HuH-7.5 (cell line): ENCODE results near the gene WRAP53.

Experiments used
- DNase-seq: peaks from one replicate; pipeline ENCODE4 v3.0.0; 2011; ENCODE audit warnings: low spot score

Gene WRAP53

DNA sequence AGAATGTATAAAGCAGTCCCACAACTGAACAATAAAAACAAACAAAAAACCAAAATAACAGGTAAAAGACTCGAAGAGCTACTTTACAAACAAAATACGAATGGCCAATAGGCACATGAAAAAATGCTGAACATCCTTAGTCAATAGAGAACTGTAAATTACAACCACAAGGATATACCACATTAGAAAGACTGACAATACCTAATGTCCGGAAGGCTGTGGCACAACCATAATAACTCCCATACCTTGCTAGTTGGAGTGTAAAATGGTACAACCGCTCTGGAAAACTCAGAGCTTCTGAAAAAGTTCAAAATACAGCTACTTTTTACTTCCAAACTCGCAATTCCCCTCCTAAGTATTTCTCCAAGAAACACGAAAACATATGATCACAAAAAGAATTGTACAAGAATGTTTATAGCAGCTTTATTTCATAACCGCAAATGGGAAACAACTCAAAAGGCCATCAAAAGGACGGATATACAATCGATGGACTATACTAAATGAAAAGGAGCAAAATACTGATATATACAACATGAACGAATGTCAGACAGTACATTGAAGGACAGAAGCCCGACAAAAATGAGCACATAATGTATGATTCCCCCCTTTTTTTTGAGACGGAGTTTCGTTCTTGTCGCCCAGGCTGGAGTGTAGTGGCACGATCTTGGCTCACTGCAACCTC is 3.3 kb upstream of the WRAP53 start:
- DNase-seq, result no peak

DNA sequence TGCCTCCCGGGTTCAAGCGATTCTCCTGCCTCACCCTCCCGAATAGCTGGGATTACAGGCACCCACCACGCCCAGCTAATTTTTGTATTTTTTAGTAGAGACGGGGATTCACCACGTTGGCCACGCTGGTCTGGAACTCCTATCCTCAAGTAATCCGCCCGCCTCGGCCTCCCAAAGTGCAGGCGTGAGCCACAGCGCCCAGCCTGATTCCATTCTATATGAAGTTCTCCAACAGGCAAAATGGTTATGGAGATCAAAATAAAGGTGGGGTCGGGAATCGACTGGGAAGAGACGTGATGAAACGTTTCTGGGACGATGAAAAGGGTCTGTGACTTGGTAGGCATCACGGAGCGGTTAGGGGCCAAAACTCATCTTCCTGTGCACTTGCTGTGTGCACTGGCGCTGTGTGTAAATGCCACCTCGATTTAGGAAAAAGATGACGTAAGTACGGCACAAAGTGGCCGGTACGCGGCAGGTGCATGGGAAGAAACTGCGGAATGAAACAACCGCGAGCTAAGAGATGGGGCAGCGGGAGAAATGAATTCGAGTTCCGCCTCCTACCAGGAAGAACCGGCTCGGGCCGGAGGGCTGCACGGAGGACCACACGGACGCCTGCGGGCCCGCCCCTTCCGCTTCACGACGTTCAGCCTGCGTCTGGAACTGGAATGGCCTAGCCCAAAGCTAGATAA is 2.6 kb upstream of the WRAP53 start:
- peak; percentile 71 for DNase-seq

DNA sequence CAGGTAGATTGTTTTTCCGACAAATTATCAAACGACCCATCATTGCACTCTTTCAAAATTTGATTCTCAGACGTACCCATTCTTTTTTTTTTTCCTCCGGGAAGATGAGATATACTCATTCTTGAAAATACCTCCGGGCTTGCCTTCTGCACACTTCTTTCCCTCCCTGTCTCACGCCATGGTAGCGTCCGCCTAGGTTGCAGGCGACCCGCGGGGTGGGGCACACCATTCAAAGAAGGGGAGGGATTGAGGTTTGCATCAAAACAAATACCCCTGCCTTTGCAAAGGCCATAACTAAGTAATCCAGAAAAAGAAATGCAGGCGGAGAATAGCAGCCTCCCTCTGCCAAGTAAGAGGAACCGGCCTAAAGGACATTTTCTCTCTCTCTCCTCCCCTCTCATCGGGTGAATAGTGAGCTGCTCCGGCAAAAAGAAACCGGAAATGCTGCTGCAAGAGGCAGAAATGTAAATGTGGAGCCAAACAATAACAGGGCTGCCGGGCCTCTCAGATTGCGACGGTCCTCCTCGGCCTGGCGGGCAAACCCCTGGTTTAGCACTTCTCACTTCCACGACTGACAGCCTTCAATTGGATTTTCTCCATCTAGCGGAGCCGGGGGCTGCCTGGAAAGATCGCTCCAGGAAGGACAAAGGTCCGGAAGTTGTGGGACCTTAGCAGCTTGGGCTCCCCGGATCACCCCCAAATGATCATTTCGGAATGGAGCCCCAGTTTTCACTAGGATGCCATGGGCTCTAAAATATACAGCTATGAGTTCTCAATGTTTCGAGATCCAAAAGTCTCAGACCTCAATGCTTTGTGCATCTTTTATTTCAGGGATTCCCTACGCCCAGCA is 1.8 kb upstream of the WRAP53 start:
- peak; percentile 44 for DNase-seq

DNA sequence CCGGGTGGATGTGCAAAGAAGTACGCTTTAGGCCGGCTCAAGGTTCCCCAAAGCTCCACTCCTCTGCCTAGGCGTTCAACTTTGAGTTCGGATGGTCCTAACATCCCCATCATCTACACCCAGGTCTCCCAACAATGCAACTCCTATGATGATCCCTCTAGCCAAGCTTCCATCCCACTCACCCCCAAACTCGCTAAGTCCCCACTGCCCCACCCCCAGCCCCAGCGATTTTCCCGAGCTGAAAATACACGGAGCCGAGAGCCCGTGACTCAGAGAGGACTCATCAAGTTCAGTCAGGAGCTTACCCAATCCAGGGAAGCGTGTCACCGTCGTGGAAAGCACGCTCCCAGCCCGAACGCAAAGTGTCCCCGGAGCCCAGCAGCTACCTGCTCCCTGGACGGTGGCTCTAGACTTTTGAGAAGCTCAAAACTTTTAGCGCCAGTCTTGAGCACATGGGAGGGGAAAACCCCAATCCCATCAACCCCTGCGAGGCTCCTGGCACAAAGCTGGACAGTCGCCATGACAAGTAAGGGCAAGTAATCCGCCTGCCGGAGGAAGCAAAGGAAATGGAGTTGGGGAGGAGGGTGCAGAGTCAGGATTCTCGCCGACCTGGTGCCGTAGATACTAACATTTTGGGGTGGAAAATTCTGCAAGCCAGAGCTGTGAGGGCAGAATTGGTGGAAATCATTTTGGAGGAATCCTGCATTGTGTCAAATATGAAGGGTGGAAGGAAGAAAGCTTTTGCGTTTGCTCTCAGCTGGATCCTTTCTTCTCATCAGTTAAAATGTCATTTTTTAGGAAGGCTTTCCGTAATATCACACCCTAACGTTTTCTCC is 987 bp upstream of the WRAP53 start, which contains the start of gene TP53:
TSS of gene TP53 (minus strand) at position 419 of the 836 bp plus-strand sequence. CDS start 10,896 bp downstream, outside the sequence.
- DNase-seq, result peak; percentile 59

DNA sequence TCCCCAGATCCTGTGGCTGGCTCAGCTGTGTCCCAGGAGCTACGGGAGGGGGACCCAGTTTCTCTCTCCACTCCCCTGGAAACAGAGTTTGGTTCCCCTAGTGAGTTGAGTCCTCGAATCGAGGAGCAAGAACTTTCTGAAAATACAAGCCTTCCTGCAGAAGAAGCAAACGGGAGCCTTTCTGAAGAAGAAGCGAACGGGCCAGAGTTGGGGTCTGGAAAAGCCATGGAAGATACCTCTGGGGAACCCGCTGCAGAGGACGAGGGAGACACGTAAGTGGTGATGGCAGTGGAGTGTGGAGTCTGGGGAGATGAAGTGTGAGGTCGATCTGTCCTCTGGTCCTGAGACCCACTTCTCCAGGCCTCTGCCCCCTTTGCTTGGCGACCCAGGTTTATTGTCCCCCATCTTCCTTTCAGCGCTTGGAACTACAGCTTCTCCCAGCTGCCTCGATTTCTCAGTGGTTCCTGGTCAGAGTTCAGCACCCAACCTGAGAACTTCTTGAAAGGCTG is 585 bp downstream of the WRAP53 start:
- DNase-seq, result no peak

DNA sequence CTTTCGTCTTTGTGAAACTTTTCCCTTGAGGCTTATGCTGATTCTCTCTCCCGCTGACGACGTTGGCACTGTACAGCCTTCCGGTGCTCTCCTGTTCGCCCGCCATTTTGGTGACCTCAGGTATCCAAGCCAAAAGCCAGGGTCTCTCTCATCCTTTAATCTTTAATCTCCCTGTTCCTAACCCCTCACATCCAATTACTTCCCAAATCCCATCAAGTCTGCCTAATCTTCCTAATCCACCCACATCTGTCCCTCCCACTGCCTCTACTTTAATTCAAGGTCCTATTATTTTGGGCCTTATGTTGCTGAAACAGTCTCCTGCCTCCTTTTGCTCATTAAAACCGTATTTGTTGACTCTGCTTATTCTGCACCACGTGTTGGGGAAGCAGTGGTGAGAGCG is 7.3 kb downstream of the WRAP53 start:
- DNase-seq, result no peak

DNA sequence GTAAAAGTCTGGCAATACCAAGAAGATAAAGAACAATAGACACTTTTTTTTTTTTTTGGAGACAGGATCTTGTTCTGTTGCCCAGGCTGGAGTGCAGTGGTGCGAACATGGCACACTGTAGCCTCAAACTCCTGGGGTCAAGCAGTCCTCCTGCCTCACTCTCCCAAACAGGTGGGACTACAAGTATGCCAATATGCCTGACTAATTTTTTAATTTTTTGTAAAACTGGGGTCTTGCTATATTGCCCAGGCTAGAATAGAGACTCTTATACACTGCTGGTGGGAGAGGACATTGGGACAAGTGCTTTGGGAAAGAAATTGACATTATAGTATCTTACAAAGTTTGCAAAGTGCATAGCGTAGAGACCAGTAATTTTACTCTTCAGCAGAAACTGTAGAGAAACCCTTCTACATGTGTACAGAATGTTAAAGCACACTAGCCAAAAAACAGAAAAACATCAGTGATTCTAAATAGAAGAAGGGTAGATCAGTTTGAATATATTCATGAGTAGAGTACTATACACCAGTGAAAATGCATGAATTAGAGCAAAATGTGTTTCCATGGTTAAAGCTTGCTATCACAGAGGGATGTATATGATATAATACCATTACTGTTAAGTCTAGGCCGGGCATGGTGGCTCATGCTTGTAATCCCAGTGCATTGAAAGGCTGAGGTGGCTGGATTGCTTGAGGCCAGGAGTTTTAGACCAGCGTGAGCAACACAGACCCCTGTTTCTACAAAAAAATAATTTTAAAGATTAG is 9.7 kb downstream of the WRAP53 start:
- no peak for DNase-seq

DNA sequence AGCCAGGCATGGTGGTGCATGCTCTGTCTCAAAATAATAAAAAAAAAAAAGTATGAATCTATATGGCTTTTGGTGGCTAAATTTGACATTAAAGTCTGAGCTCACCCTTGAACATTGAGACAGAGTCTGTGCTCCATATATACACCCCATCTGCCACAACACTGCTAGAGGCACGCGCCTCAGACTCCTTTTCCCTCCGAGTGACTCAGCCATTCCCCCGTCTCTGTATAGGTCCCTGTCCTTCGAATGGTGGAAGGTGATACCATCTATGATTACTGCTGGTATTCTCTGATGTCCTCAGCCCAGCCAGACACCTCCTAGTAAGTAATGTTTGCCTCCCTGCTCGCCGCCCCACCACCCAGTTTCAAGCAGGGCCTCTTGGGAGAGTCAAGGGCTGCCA is 12.2 kb downstream of the WRAP53 start:
- DNase-seq, result no peak

DNA sequence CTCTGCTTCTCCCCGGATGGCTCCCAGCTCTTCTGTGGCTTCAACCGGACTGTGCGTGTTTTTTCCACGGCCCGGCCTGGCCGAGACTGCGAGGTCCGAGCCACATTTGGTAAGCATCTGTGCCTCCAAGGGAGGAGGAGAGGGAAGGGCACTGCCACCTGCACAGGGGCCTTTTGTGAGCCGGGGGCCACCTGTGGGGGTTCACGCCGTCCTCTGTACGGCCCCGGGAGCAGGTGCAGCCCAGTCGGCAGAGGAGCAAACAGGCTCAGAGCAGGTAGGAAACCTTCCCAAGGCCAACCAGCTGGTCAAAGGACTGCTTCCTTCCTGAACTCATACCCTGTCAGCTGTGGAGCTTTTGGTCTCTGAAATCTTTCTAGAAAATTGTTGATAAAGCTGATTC is 13.4 kb downstream of the WRAP53 start:
- DNase-seq, result no peak

DNA sequence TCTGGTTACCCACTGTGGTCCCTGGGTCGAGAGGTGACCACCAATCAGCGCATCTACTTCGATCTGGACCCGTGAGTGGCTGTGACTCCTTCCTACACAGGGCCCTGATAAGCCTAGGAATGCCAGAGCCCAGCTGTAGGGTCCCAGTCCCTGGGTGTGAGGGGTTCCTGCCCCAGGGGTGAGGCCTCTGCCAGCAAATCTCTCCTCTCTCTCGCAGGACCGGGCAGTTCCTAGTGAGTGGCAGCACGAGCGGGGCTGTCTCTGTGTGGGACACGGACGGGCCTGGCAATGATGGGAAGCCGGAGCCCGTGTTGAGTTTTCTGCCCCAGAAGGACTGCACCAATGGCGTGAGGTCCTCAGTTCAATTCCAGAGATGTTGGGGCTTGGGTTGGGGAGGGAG is 14.5 kb downstream of the WRAP53 start:
- DNase-seq, result no peak

DNA sequence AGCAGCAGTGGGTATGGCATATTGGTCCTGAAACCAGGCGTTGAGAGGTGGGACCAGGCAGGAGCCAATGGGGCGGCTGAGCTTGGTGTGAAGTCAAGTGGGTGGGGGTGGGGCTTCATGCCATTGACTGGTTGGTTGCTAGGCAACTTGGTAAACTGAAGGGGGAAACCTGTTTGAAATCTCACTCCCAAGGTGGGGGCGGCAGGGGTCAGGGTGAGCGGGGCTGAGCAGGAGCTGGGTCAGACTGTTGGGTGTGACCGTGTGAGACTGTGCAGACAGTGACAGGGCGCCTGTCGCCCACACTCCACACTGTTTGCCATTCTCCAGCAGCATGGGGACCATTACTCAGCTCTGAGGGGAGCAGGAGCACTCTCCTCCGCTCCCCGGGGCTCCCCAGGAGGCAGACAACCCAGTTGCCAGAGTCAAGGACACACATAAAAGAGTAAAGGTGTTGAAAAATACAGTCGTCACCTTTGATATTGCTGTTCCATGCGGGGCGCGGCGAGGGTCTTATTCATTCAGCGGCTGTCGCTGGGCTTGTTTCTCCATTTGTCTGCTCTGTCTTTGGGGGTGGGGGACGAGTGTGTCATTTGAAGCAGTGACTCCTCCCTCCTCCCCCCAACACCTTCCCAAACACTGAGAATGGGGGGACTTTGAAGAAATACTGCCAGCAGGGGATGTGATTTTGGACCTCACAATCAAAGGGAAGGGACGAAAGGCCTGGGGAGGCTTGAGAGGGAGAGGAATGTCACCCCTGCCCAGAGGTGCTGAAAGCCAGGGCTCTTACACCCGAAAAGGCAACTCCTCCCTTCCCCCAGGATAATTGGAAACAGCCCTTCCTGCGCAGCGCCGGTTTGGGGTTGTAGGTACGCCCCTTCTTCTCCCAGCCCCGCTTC is 15.6 kb downstream of the WRAP53 start:
- no peak for DNase-seq

DNA sequence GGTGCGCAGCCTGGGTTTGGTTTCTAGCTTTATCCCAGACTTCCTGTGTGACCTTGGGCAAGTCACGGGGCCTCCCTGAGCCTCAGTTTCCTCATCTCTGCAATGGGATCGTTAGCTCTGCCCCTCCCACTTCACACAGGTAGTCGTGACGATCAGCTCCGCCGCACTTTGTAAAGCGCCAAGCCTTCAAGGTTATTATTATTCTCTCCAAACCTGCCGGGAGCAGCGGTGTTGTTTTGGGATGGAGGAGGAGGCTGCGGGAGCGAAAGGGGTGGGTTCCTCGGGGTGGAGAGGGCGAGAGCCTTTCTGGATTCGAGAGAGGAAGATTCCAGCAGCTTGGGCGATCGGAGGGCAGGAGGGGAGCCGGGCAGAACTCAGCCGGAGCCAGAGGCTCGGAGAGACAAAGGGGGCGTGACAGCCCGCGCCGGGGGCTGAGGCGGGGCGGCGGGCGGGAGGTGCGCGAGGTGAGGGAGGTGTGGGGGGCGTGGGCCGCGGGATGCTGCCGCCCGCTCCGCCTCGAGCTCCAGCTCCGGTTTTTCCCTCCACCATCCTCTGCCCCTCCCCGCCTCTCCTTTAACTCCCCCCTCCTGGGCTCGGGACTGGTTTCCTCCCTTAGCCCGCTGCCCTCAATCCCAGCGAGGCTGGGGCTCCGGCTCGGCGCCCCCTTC is 16.5 kb downstream of the WRAP53 start, which contains the start of gene EFNB3:
TSS of gene EFNB3 (plus strand) at position 602 of the 668 bp plus-strand sequence. CDS start 397 bp downstream, outside the sequence.
- no peak for DNase-seq

DNA sequence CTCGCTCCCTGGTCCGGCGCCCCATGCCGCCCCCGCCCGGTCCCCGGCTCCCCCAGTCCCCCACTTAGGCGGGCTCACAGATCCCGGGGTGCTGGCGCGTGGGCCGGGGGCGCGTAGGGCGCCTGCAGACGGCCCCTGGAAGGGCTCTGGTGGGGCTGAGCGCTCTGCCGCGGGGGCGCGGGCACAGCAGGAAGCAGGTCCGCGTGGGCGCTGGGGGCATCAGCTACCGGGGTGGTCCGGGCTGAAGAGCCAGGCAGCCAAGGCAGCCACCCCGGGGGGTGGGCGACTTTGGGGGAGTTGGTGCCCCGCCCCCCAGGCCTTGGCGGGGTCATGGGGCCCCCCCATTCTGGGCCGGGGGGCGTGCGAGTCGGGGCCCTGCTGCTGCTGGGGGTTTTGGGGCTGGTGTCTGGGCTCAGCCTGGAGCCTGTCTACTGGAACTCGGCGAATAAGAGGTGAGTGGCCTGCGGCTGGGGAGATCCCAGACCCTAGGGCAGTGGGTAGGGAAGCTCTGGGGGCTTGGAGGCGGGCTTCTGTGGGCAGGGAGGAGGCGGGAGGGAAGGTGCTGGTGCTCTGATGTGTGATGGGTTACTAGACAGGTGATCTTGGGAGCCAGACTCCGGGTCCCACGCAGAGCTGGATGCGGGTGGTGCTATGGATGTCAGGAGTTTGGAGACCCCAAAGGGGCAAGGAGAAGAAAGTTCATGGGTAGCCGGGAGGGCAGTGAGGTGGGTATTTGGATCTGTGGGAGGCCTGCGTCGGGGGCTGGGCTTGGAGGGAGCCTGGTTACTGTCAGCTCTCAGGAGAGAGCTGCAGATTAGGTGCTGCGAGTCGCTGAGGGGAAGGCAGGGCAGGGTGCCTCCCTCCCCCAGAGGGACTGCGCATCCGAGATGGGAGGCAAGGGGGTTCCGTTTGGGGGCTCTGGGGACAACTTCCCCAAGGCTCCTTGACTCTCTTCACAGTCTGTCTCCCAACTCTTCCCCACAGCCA is 17.3 kb downstream of the WRAP53 start:
- no peak for DNase-seq

DNA sequence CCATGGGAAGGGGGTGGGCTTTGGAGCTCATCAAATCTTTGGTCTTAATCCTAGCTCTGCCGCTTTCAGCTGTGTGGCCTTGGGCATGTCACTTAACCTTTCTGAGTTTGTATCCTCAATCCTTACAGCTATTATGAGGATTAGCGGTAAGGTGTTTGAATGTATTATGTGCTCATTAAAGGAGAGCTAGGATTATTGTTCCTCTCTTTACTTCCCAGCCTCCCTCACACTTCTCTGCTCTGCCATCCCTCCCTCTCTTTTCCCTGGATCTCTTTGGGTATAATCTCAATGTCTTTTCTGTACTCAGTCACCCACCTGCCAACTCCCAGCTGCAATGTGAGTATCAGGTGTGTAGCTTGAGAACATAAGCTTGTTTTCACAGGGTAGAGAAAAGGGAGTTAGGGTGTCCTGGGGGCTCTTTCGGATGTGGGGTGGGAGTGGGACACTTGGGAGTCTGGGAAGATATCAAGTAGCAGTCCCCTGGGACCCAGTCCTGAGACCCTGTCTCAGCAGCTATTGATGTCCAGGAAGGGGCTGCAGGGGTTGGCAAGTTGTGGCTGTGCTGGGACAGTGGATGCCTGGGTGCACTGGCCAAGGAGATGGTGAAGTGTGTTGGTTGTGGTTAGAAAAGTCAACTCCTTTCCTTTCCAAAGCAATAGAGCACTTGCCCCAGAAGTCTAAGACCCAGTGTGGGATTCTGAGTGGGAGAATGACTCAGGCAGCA is 18.5 kb downstream of the WRAP53 start:
- DNase-seq, result no peak

DNA sequence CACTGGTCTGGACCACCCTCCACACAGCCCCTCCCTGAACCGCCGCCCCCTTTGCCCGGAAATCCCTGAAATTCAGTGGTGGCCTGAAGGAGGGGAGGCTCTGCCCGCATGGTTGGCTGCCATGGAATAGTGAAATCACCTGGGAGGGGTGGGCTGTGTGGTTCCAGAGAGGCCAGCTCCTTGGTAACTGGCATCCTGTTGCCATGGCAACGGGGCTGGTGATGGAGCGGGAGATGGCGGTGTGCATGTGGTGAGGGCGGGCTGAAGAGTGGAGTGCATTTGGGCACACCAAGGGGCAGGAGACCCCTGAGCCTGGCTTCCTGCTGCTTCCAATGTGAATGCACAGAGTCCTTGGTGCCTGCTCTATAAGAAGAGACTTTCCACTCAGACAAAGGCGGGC is 19.2 kb downstream of the WRAP53 start:
- DNase-seq, result no peak

DNA sequence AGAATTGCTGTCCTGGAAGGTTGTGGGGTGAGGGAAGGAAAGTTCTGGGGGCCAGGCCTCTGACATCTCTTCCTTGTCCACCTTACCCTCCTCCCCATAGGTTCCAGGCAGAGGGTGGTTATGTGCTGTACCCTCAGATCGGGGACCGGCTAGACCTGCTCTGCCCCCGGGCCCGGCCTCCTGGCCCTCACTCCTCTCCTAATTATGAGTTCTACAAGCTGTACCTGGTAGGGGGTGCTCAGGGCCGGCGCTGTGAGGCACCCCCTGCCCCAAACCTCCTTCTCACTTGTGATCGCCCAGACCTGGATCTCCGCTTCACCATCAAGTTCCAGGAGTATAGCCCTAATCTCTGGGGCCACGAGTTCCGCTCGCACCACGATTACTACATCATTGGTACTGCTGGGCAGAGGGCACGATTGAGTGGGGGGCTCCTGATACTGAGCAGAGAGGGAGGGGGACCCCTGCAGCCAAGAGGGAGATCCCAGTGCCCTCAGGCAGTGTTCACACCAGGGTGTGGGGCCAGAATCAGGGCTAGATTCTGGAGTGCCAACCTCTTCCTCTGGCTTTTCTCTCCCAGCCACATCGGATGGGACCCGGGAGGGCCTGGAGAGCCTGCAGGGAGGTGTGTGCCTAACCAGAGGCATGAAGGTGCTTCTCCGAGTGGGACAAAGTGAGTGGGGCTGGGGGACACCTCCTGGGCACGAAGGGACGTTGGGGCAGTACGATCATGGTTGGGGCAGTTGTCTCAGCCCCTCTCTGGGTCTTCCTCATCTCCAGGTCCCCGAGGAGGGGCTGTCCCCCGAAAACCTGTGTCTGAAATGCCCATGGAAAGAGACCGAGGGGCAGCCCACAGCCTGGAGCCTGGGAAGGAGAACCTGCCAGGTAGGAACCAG is 19.8 kb downstream of the WRAP53 start:
- no peak for DNase-seq
